NCI-H2171 (cell line): Measurements from ENCODE around the gene SEMA5A.
A peak's percentile ranks its signal among the peaks of the same experiment; 100 is the strongest.

Source experiments
- DNase-seq: peaks from one replicate; lab custom pipeline; 2025; lab: John Stamatoyannopoulos, UW

The SEMA5A gene

DNA sequence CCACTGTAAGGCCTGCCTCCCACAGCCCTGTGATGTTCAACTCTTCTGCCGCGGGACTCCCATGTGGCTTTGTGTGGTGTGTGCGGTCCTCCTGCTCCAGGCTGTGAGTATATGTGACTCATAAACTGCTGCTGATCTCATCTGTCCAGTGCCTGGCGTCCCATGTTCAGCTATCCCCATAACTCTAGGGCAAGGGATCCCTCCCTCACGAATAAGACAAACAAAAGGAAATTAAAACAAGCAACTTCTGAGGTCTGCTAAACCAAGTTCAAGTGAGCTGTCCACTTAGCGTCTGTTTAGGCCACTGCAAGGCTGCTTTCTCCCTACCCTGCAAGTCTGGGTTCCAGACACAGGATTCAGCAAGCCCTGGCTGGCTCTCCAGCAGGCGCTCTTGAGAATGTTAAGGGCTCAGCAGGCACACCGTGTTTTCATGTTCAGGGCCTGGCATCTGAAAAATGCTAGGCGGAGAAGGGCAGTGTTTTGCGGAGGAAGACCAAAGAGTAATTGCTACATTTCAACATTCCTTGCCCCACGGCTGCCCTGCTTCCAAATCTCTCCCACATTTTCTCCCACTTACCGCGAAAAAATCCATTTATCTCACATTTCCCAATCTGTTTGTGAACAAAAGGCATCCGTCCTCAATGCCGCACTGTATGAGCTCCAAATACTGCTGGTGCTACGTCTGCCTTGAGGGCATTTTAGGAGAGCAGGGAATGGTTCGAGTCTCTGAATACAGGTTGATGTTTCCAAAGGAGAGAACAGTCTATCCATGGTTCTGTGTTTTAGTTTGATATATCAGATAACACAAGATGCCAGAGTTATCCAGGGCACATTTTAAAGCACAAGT lies 280.2 kb downstream of the SEMA5A start:
- no peak for DNase-seq

DNA sequence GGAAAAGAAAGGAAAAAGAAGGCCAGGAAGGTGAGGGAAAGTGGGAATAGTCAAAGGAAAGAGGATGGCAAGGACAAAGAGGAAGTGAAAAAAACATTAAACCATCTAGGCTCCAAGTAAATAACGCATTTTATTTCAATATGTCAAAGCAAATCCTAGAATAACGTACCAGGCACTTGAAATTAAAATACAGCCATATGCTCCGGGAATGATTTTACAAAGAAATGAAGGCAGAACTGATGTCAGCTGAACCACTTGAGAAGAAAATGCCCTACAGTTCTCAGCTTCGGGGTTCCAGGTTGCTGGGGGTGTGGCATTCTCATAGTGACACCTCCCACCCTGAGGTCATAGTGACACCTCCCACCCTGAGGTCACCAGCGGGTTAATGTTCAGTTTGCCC lies 281.6 kb downstream of the SEMA5A start:
- no peak for DNase-seq

DNA sequence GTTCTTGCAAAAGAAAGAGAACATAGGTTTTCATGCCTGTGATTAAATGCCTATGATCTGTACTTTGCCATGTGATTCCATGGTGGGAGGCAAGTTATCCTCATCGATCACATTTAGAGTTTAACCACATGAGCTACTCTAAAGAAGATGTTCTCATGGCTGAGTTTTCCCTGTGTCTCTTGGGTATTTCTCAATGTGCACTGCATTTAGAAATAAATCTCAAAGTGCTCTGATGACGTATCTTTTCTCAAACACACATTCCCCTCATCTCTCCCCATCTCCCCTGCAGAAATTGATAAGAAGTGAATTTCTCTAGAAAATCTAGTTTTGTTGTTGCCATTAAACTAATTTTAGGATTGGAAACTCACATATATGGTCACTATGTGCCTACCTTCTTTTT lies 282.2 kb downstream of the SEMA5A start:
- no peak for DNase-seq

DNA sequence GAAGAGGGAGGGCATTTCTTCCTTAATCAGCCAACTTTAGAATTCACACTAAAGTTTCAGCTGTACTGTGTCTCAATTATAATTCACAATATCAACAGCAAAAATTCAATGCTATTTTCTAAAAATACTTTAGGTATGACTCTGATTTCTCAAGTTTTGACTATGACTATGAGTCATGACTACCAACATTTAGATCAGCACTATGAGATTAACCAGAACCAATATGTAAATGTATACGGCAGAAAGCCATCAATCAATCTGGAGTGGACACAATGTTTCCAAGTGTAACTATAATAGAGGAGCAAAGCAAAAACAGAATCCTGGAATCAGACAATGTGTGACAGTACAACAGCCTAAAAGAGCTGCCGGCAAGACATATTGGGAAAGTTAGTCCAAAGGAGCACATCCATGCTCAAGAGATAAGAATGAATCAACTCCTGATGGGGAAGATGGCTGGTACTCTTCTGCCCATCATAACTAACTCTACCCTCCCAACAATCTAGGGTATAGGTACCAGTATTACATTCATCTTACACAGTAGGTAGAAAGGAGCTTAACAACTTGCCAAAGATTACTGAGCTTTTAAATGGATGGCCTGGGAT lies 294.4 kb downstream of the SEMA5A start:
- DNase-seq, result no peak

DNA sequence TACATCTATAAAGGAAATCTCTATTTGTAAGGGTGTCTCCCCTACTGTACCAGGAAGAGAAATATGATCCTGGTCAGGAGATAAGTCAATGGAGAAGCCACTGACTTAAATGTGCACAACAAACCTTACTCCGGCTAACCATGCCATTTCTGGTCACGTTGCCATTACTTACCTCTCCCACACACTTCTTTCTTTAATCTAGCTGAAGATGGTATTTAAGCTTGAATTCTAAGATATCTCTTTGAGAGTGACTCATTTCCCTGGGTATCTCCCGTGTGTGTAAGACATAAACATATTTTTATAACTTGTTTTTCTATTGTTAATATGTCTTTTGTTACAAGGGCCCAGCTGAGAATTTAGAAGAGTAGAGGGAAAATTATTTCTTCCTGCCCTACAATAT lies 296.6 kb downstream of the SEMA5A start:
- no peak for DNase-seq

DNA sequence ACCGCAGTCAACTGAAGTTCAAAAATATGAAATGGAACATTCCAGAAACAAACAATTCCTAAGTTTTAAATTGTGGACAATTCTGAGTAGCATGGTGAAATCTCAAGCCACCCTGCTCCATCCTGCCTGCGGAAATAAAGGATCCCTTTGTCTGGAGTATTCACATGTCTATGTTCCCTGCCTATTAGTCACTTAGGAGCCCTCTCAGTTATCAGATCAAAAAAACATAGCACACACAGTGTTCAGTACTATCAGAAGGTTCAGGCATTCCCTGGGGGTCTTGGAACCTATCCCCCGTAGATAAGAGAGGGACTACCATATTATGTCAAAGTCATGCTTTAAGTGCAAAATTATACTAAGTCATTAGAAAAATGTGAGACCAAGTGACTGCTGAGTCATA lies 300.8 kb downstream of the SEMA5A start:
- no peak for DNase-seq

DNA sequence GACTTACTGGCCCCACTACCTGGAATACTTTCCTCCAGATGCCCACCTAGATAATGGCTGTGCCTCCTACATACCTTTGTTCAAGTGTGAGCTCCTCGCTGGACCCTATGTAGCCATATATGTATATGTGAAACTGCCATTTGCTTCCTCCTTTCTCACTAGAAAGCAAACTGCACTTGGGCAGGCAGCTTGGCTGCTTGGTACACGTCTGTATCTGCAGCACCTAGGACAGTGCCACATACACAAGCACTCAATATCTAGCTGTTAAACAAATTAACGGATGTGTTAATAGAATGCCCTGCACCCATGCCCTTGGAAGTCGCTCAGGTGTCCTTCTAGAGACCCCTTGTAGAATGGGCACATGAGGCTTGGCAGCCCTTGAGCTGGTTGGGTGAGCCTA lies 301.5 kb downstream of the SEMA5A start:
- DNase-seq, result no peak

DNA sequence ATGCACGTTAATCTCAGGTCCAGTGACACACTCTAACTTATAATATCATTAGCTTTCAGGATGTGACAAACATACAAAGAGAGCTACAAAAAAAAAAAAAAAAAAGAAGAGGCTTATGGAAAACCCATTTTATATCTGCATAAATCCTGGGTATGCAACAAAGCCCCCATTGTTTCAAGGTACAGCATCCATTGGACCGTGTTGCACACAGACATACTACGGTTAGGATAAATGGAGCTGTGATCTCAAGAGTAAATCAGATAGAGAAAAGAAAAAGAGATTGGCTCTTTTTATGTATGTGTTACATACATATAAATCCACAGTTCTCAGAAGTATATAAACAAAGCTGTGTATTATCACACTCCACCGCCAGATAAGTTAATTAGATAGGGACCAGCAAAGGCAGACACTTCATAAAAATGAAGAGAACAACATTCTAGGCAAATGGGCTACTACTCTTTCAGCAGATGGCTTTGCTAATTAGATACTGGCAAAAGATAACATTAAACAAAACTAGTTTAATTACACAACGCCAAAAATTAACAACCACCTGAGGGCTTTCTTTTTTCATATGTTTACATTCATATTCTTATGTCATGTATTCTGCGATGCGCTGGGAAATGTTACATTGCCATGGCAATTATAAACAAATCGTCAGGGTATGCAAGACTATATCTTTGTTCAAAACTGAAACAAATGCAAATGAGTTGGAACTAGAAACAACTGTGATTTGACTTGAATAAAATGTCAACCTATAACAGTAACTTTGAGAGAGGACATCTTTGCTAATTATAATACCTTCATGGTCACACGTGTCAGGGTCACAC lies 304.2 kb downstream of the SEMA5A start:
- DNase-seq, result no peak

DNA sequence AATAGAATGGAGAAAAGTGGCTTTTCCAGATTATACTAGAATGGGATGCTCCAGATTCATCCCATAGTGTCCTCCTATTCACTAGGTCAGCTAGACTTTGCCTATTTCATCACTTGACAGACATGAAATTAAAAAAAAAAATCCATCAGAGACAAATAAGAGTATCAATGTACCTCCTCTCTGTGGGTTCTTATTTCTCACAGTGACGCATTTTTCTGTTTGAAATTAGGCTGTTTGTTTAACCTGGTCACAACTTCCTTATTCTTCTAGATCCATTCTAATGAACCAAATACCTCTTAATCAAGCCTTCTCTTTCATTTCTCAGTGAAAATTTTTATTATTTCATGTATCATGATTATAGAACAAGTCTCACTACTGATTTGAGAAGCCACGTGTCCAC lies 305.4 kb downstream of the SEMA5A start:
- DNase-seq, result no peak

DNA sequence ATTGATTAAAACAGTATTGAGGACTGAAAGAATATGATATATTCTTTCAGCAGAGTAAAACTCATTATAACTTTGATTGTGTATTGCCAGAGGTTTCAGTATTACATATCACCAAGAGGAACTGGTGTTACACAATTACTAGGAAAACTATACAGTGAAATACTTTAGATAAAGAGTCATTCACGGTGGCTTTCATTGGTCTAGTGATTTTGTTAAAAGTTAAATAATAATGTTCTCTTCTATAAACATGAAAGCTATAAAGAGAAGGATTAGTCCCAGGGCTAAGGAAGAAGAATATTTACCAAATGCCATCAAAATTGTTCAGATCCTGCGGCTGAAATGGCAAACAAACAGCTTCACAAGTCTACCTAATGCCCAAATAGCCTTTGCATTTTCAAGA lies 306.2 kb downstream of the SEMA5A start:
- DNase-seq, result no peak

DNA sequence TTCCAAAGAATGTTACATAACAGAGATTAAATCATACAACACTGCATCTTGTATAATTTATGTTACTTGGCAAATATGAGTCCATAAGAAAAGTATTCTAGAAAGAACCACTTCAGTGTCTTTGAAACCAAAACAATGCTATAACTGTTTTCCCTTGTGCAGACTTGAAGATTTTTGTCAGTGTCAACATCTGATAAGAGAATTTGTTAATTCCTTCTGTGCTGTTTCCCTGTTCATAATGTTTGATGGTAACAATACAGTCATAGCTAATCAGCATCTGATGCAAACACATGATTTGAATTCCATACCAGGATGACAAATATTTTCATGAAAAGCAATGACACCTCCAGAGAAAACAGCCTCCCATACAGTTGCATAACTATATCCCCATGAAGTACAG lies 306.8 kb downstream of the SEMA5A start:
- DNase-seq, result no peak

DNA sequence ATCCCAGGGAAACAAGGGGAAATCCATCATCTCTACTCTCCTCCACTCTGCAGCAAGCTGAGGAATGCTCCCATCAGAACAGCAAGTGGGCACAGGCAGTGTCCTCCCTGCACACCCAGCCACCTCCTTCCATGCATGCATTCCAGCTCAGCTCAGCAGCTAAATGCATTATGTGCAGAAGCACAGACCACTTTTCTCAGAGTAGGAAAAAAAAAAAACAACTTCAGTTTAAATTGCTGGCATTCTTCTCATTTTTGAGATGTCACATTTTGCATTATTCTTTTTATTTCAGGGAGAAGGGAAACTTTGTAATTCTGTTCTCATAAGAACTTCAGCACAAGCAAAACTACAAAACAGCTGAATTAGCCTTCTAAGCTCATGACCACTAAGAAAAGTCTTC lies 312.2 kb downstream of the SEMA5A start:
- DNase-seq, result no peak

DNA sequence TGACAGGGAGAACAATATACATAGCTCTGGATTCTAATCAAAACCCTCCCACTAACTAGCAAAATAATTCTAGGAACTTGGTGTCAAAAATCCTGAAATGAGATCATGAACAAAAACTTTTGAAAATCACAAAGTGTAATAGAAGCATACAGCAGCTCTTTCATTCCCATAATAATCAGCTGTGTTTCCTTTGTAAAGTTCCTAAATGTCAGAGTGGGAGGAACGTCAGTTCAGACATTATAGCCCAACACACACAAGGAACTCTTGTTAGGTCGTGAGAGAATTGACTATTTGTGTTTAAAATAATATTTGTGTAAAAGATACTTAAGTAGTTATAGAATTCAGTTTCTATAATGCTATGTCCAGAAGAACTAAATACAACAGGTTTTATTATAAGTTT lies 312.8 kb downstream of the SEMA5A start:
- DNase-seq, result no peak

DNA sequence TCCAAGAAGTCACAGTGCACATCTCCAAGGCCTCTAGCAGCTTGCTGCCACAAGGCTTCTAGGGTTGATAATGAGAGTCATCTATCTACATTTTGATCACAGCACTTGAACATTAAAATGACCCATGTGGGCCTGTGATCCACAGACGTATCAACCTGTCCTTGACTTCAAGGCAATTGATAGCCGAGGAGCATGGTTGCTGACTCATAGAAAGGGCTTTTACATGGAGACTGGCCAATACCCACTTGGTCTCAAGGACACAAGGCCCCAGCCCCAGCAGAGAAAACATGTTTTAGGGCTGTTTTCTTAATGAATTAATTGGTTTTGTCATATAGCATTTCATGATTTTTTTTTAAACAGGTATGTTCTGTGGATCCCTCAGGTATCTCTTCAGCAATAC lies 314.0 kb downstream of the SEMA5A start:
- DNase-seq, result no peak

DNA sequence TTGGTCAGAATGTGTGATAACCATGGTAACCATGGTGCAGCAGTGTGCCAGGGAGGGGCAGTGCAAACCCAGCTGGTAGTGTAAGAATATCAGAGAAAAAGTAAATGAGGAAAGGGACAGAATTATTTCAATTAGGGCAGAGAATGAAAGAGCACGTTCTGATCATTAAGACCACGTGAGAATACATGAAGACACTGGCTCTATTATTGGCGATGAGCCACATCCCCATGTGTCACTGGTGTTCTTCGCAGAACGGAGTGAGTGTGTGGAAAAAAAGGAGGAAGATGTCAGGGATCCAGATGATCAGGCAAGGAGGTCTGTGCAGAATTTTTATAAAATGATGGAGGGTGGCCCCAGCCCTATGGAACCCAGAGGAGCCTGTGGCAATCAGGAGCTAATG lies 315.5 kb downstream of the SEMA5A start:
- DNase-seq, result no peak

DNA sequence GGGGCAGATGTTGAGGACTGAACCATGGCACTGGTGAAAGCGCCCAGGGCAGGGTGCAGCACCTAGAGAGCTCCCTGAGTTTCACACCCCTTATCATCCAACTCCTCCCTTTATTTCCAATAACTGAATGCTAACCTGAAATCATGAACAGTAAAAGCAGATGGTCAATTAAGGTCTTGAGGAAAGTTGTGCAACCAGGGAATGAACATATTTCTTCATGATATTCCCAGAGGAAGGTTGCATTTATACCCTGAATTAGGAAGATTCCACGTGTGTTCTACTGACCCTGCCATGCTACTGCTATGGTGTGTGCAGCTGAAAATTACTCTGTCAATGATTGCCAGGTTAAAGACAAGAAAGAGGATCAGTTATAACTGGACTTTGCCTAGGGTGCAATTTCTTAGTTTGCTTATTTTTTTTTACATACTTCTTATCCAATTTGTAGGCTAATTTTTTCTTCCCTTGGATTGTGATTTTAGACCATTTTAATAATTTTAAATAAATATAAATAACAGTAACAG lies 319.8 kb downstream of the SEMA5A start:
- no peak for DNase-seq

DNA sequence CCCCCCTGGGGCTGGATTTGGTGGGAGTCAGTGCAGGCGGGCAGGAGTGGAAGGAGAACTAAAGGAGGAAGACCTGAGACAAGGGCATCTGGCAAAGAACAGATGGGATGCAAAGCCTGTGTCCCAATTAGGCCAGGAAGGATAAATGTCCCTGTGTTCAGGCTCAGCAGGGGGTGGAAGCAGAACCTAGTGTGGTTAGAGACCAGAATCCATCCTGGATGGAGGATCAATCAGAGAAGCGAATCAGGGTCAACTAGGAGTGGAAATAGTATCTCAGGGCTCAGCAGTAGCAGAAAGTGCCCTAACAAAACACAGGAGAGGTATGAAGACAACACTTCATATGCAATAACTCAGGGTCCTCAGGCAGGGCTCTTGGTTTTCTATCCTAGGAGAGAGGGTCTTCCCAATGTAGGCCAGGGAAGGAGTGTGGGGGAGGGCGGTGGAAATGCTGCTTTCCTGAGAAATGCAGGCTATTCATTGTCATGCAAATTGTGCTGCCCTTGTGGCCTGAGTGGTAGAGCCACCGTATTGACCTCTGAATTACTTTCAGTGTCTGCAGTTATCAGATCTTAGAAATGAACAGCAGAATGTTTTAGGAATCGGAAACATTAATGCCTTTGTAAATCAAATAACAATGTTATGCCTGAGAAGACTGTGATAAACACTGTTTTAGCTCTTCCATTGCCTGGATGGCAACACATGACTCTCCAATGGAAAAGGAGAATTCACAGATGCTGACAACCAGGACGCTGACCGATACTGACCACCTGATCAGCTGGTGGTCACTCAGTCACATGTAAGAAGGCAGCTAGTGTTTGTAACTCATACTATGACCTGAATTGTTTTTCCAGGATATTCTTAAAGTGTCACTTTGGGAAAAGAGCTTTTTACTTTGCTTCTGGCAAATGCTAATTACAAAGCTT lies 323.6 kb downstream of the SEMA5A start:
- no peak for DNase-seq

DNA sequence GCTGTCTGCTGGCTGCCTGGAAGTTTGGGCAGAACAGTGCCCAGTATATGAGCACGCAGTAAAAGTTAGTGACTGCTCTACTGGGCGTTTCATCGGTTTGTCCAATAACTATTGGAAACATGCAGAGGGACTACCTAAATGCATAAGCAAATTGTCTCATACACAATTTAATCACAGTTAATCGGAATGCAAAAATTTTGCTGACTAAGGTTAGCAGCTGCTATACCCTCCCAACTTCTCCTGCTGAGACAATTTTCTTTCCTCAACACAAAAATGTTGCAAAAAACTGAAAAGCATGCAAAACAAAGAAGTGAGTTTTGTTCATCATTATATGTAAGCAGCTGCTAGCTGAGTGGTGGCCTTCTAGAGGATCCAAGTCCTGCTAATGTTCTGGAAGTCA lies 327.5 kb downstream of the SEMA5A start:
- no peak for DNase-seq

DNA sequence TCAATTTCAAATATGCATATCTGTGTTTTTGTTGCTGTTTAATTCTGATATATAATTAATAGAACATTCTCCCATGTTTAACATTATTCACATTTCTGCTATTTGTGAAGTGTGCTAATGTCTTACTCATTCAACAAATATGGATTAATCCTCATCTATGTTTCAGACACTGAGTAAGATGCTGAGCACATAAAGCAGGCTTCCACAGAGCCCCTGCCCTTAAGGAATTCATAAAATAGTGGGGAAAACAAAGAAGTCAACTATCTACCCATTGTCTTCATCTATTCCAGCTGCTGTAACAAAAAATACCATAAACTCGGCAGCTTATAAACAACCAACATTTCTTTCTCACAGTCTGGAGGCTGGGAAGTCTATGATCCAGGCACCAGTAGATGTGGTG lies 333.3 kb downstream of the SEMA5A start:
- no peak for DNase-seq

DNA sequence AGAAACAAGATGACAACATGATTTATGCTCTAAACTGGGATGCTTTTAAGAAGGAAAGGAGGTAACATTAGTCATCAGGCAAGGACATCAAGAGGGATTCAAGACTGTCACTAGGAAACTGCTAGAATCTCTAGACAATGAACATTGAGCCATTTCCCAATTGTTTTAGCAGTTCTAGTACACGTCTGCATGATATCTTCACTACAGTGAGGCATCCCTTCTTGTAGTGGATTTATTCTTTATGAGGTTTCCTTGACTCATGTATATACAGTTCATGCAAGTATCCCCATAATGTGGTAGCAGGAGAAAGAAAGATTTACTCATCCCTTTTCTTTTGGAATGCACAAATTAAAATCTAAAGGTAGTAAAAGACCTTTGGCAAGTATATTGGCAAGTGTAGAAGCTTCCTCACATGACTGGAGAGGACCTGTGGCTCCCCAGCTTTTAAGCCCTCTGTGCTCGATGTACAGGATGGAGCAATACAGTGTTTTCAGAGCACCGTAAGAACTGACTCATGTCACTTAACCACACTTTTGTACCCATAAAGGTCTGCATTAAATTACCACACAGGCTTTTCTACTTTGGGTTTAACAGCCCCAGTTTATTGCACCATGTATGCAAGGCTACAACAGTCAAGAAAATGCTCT lies 335.9 kb downstream of the SEMA5A start:
- DNase-seq, result no peak

DNA sequence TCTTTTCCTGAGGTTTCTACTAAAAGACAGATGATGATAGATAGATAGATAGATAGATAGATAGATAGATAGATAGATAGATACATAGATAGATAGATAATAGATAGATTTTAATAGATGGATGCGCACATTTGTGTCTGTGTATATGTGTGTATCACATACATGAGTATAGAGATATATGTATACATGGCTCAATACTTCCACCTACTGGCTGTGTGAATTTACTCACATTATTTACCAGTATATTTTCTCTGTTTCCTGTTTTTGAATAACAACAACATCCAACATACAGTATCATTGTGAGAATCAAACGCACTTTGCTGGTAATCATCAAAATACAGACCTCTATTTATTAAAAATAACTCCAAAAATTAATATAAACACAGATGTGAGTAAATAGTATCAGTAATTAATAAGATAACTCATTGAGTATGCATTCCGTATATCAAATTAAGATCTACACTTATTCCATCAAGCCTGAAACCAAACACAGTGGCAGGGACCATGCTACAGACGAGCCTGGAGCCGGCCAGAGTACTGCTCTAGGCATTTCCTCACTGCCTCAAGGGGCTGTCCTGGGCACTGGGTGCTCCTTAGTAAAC lies 338.0 kb downstream of the SEMA5A start:
- peak; percentile 35 for DNase-seq
